DMS153 treated with DMSO at 0.1 percent for 48 hours (cell line): ENCODE results near the gene HDGFL3.
"Not testable (repeated sequence)": the region's sequence is repeated elsewhere in the genome, so short reads cannot be mapped to it uniquely, and the experiment has no call there.

Experiments used
- DNase-seq: peaks from one replicate; lab custom pipeline; 2025; ENCODE audit not compliant: unreplicated experiment; lab: John Stamatoyannopoulos, UW

The HDGFL3 gene

GRCh38 chr15:83207660-83208366 lies at the start of gene HDGFL3:
Gene HDGFL3, minus strand, starts transcription at chr15:83207823. Its CDS starts 409 bp downstream, at chr15:83207414.
- no peak for DNase-seq

- no peak for DNase-seq
These were observed 43.2 kb upstream of the HDGFL3 start for GRCh38 chr15:83250781-83251180.

- DNase-seq, result no peak
These were observed 41.4 kb upstream of the HDGFL3 start for GRCh38 chr15:83249030-83249343.

GRCh38 chr15:83248151-83249029 lies 40.8 kb upstream of the HDGFL3 start:
- peak; percentile 1 for DNase-seq

GRCh38 chr15:83243634-83244033 lies 36.0 kb upstream of the HDGFL3 start:
- DNase-seq, result no peak

- no peak for DNase-seq
These were observed 22.6 kb upstream of the HDGFL3 start for GRCh38 chr15:83230242-83230641.

- no peak for DNase-seq
These were observed 17.8 kb upstream of the HDGFL3 start for GRCh38 chr15:83225449-83225848.

GRCh38 chr15:83221781-83222180 lies 14.2 kb upstream of the HDGFL3 start:
- not testable (repeated sequence) for DNase-seq

- DNase-seq, result no peak
These were observed 11.4 kb upstream of the HDGFL3 start for GRCh38 chr15:83219026-83219425.

- DNase-seq, result no peak
These were observed 7.7 kb upstream of the HDGFL3 start for GRCh38 chr15:83215306-83215705.

GRCh38 chr15:83210619-83211018 lies 3.0 kb upstream of the HDGFL3 start:
- no peak for DNase-seq

- DNase-seq, result no peak
These were observed 1.7 kb upstream of the HDGFL3 start for GRCh38 chr15:83209333-83209732.

GRCh38 chr15:83208367-83208661 lies 691 bp upstream of the HDGFL3 start:
- DNase-seq, result no peak

GRCh38 chr15:83207009-83207659 lies 489 bp downstream of the HDGFL3 start:
- no peak for DNase-seq

- no peak for DNase-seq
These were observed 1.1 kb downstream of the HDGFL3 start for GRCh38 chr15:83206526-83207008.

GRCh38 chr15:83205725-83206324 lies 1.8 kb downstream of the HDGFL3 start:
- no peak for DNase-seq

- DNase-seq, result no peak
These were observed 2.9 kb downstream of the HDGFL3 start for GRCh38 chr15:83204697-83205096.

- DNase-seq, result no peak
These were observed 4.1 kb downstream of the HDGFL3 start for GRCh38 chr15:83203543-83203942.

GRCh38 chr15:83200589-83200988 lies 7.0 kb downstream of the HDGFL3 start:
- DNase-seq, result no peak

GRCh38 chr15:83200162-83200561 lies 7.5 kb downstream of the HDGFL3 start:
- no peak for DNase-seq

- DNase-seq, result no peak
These were observed 8.3 kb downstream of the HDGFL3 start for GRCh38 chr15:83199288-83199687.

GRCh38 chr15:83198476-83198875 lies 9.1 kb downstream of the HDGFL3 start:
- DNase-seq, result no peak
